GM12872 (cell line): ENCODE measurements around the gene RASSF3.

Experiments
- CTCF ChIP-seq: IDR thresholded peaks from 3 replicates; pipeline ENCODE4 v1.5.1; 2011; ENCODE audit warnings: low read depth, mild to moderate bottlenecking, low read length, moderate library complexity; ENCODE audit not compliant: insufficient read depth

The RASSF3 gene

GRCh38 chr12:64695550-64695949 is 85.3 kb downstream of the RASSF3 start:
- TF ChIP-seq CTCF, result no peak

- TF ChIP-seq CTCF, result 0 out of 3 replicates have a peak, but pooled peaks have one; percentile 1
These were observed 85.9 kb downstream of the RASSF3 start for GRCh38 chr12:64696080-64696741.

- TF ChIP-seq CTCF, result no peak
These were observed 89.3 kb downstream of the RASSF3 start for GRCh38 chr12:64699504-64700115.

- TF ChIP-seq CTCF, result no peak
These were observed 90.2 kb downstream of the RASSF3 start for GRCh38 chr12:64700532-64700931.

- TF ChIP-seq CTCF, result no peak
These were observed 91.0 kb downstream of the RASSF3 start for GRCh38 chr12:64701283-64701682.

GRCh38 chr12:64706306-64706705 is 96.0 kb downstream of the RASSF3 start:
- TF ChIP-seq CTCF, result no peak

- no peak for TF ChIP-seq CTCF
These were observed 96.6 kb downstream of the RASSF3 start for GRCh38 chr12:64706857-64707256.
